ENCODE measurements around the gene CADPS2.

- TF ChIP-seq CTCF (IDR thresholded peaks at IDR 0.05) (no peak), POLR2A (IDR thresholded peaks at IDR 0.05) (no peak)
Observed at GRCh38 chr7:122553761-122554160, 332.5 kb downstream of the CADPS2 start.

Data from body of pancreas (tissue), 4 donors.